NCI-H1417 (cell line): ENCODE results near the gene ADAT3.

Source experiments
- DNase-seq, 3 experiments: peaks; one replicate each; lab custom pipeline; 2025; lab: John Stamatoyannopoulos, UW

Gene ADAT3

GRCh38 chr19:1956868-1957492 lies 51.8 kb downstream of the ADAT3 start:
- DNase-seq, result no peak

- DNase-seq, result no peak
Measured at GRCh38 chr19:1957562-1958248, 52.5 kb downstream of the ADAT3 start.

GRCh38 chr19:1959928-1960589 lies 54.9 kb downstream of the ADAT3 start:
- no peak for DNase-seq

GRCh38 chr19:1961000-1961883 lies 56.0 kb downstream of the ADAT3 start:
- DNase-seq, result no peak

- DNase-seq, result no peak
Measured at GRCh38 chr19:1962674-1963073, 57.5 kb downstream of the ADAT3 start.
